Activated CD4-positive, alpha-beta T cell treated with anti-CD3 and anti-CD28 coated beads for 24 hours (primary cell): ENCODE results near the gene CNGB1.
"Not testable (repeated sequence)": the region's sequence is repeated elsewhere in the genome, so short reads cannot be mapped to it uniquely, and the experiment has no call there.

ENCODE experiments used
- DNase-seq, 2 donors: peaks; one replicate each; pipeline ENCODE4 v3.0.0-alpha.2; 2020; ENCODE audit warnings: low read depth in 2 of 2

CNGB1 gene

GRCh38 chr16:57889111-57889510 lies 81.8 kb downstream of the CNGB1 start:
- DNase-seq: no peak

- DNase-seq: no peak
Observed at GRCh38 chr16:57888128-57888527, 82.8 kb downstream of the CNGB1 start.

- no peak for DNase-seq
Observed at GRCh38 chr16:57887711-57888110, 83.2 kb downstream of the CNGB1 start.

GRCh38 chr16:57886427-57886826 lies 84.5 kb downstream of the CNGB1 start:
- DNase-seq: no peak

GRCh38 chr16:57884655-57885133 lies 86.2 kb downstream of the CNGB1 start:
- DNase-seq: no peak

- no peak for DNase-seq
Observed at GRCh38 chr16:57883953-57884654, 86.8 kb downstream of the CNGB1 start.

- DNase-seq: no peak
Observed at GRCh38 chr16:57883480-57883879, 87.4 kb downstream of the CNGB1 start.

GRCh38 chr16:57882792-57883191 lies 88.1 kb downstream of the CNGB1 start:
- no peak for DNase-seq

GRCh38 chr16:57882206-57882605 lies 88.7 kb downstream of the CNGB1 start:
- DNase-seq: no peak

- no peak for DNase-seq
Observed at GRCh38 chr16:57878586-57878985, 92.3 kb downstream of the CNGB1 start.

GRCh38 chr16:57876210-57876609 lies 94.7 kb downstream of the CNGB1 start:
- no peak for DNase-seq

GRCh38 chr16:57875347-57875746 lies 95.6 kb downstream of the CNGB1 start:
- no peak for DNase-seq

GRCh38 chr16:57873218-57873617 lies 97.7 kb downstream of the CNGB1 start:
- no peak for DNase-seq

GRCh38 chr16:57872764-57873163 lies 98.2 kb downstream of the CNGB1 start:
- DNase-seq: not testable (repeated sequence)

GRCh38 chr16:57871456-57871855 lies 99.5 kb downstream of the CNGB1 start:
- DNase-seq: no peak

- DNase-seq: no peak
Observed at GRCh38 chr16:57870753-57871454, 100.0 kb downstream of the CNGB1 start.

- no peak for DNase-seq
Observed at GRCh38 chr16:57868913-57869520, 101.9 kb downstream of the CNGB1 start.

GRCh38 chr16:57867000-57867561 lies 103.8 kb downstream of the CNGB1 start:
- no peak for DNase-seq

GRCh38 chr16:57866529-57866918 lies 104.4 kb downstream of the CNGB1 start:
- no peak for DNase-seq

GRCh38 chr16:57865746-57866528 lies 105.0 kb downstream of the CNGB1 start:
- DNase-seq: no peak

GRCh38 chr16:57863434-57864160 lies 107.3 kb downstream of the CNGB1 start:
- no peak for DNase-seq
